Neural cell (in vitro differentiated cells): Measurements from ENCODE around the gene CCER1. TPM values are rescaled to one million over a fixed set of nuclear protein-coding genes. Genes with fewer than 3 reads are reported as not detected.

Source experiments
- H2AFZ ChIP-seq: fragments of 200-600, 300-800 bp; sonication (generic), shearing (Covaris generic); 2 replicates; pipeline ENCODE4 v1.6.0; 2014; ENCODE audit warnings: low read depth, mild to moderate bottlenecking, antibody characterized with exemption, low read length, moderate library complexity
- H3F3A ChIP-seq: fragments of 200-600 bp; shearing (Covaris generic); 2 replicates; pipeline ENCODE4 v1.6.1; 2016; ENCODE audit warnings: mild to moderate bottlenecking, moderate library complexity, mixed read lengths, antibody characterized with exemption, low read length; ENCODE audit not compliant: insufficient read depth, poor library complexity, severe bottlenecking
- H3K27ac ChIP-seq: fragments of 200-600, 300-800 bp; sonication (generic), shearing (Covaris generic); 2 replicates; pipeline ENCODE4 v1.5.1; 2014; ENCODE audit warnings: mild to moderate bottlenecking, low read length, moderate library complexity
- H3K27me3 ChIP-seq: fragments of 300-800, 200-600 bp; sonication (generic), shearing (Covaris generic); 2 replicates; pipeline ENCODE4 v1.6.0; 2014; ENCODE audit warnings: mild to moderate bottlenecking, low read depth, low read length, moderate library complexity; ENCODE audit not compliant: insufficient read depth
- H3K36me3 ChIP-seq: fragments of 300-800, 200-600 bp; sonication (generic), shearing (Covaris generic); 2 replicates; pipeline ENCODE4 v1.5.1; 2014; ENCODE audit warnings: mild to moderate bottlenecking, antibody characterized with exemption, low read length, moderate library complexity; ENCODE audit not compliant: insufficient read depth
- H3K4me2 ChIP-seq: fragments of 300-800, 200-600 bp; sonication (generic), shearing (Covaris generic); 2 replicates; pipeline ENCODE4 v1.6.0; 2014; ENCODE audit warnings: mild to moderate bottlenecking, low read length
- H3K4me3 ChIP-seq: fragments of 300-800, 200-600 bp; sonication (generic), shearing (Covaris generic); 2 replicates; pipeline ENCODE4 v1.5.1; 2014; ENCODE audit warnings: mild to moderate bottlenecking, low read length, moderate library complexity
- H3K79me2 ChIP-seq: fragments of 200-600 bp; shearing (Covaris generic); replicated peaks from 2 replicates; pipeline ENCODE4 v1.6.0; 2014; ENCODE audit warnings: mild to moderate bottlenecking, low read length, moderate library complexity; ENCODE audit not compliant: insufficient read depth
- H3K9ac ChIP-seq: fragments of 300-800, 200-600 bp; sonication (generic), shearing (Covaris generic); 2 replicates; pipeline ENCODE4 v1.6.1; 2016; ENCODE audit warnings: mild to moderate bottlenecking, low read length, mixed read lengths
- H3K9me2 ChIP-seq: fragments of 200-600 bp; shearing (Covaris generic); 2 replicates; pipeline ENCODE4 v1.6.1; 2016; ENCODE audit warnings: mild to moderate bottlenecking, low read length, mixed read lengths; ENCODE audit not compliant: insufficient read depth
- H3K9me3 ChIP-seq: fragments of 200-600, 300-800 bp; sonication (generic), shearing (Covaris generic); 2 replicates; pipeline ENCODE4 v1.6.1; 2016; ENCODE audit warnings: mild to moderate bottlenecking, mixed run types, low read length, moderate library complexity, mixed read lengths
- H4K20me1 ChIP-seq: fragments of 200-600 bp; shearing (Covaris generic); 2 replicates; pipeline ENCODE4 v1.6.1; 2016; ENCODE audit warnings: mild to moderate bottlenecking, mixed run types; ENCODE audit not compliant: insufficient read depth
- EP300 ChIP-seq: fragments of 450-650 bp; conservative IDR thresholded peaks from 2 replicates; pipeline ENCODE4 v1.6.1; 2014; ENCODE audit warnings: antibody characterized with exemption, mild to moderate bottlenecking, moderate library complexity; ENCODE audit not compliant: poor library complexity, severe bottlenecking
- EZH2 ChIP-seq: fragments of 200-600, 300-800 bp; shearing (Covaris generic), sonication (generic); IDR thresholded peaks from 2 replicates; pipeline ENCODE4 v1.6.1; 2014; ENCODE audit warnings: antibody characterized with exemption, low read length, borderline replicate concordance, mild to moderate bottlenecking; ENCODE audit not compliant: insufficient read depth, poor library complexity, severe bottlenecking
- MXI1 ChIP-seq: fragments of 450-650 bp; conservative IDR thresholded peaks from 2 replicates; pipeline ENCODE4 v1.6.1; 2014; ENCODE audit warnings: antibody characterized with exemption, mild to moderate bottlenecking; ENCODE audit not compliant: poor library complexity, severe bottlenecking
- POLR2AphosphoS5 ChIP-seq: IDR thresholded peaks from 2 replicates; pipeline ENCODE4 v1.6.1; 2012
- RAD21 ChIP-seq: fragments of 450-650 bp; conservative IDR thresholded peaks from 2 replicates; pipeline ENCODE4 v1.6.1; 2014; ENCODE audit warnings: antibody characterized with exemption, mild to moderate bottlenecking, moderate library complexity
- SMC3 ChIP-seq: fragments of 450-650 bp; conservative IDR thresholded peaks from 2 replicates; pipeline ENCODE4 v1.6.1; 2014; ENCODE audit warnings: antibody characterized with exemption, mild to moderate bottlenecking, moderate library complexity; ENCODE audit not compliant: poor library complexity
- TAF1 ChIP-seq: IDR thresholded peaks from 2 replicates; pipeline ENCODE4 v1.6.1; 2012; ENCODE audit warnings: low read depth
- polyA plus RNA-seq: library from polyadenylated mRNA; depleted of rRNA; stranded (reverse); fragments of >200 nt; gene quantifications from 2 replicates; pipeline ENCODE4 v1.2.3, GENCODE V29; 2014
- TF ChIP-seq, protein P1 (sequence below): fragments of 450-650 bp; IDR thresholded peaks from 2 replicates; pipeline ENCODE4 v1.5.1; 2014; ENCODE audit warnings: antibody characterized with exemption, mild to moderate bottlenecking, moderate library complexity; ENCODE audit not compliant: poor library complexity, severe bottlenecking
- TF ChIP-seq, protein P2 (sequence below): IDR thresholded peaks from 2 replicates; pipeline ENCODE4 v1.6.1; 2012; ENCODE audit warnings: borderline replicate concordance

CCER1 gene
- polyA plus RNA-seq, 1 donor from 2014 or later = not detected

DNA sequence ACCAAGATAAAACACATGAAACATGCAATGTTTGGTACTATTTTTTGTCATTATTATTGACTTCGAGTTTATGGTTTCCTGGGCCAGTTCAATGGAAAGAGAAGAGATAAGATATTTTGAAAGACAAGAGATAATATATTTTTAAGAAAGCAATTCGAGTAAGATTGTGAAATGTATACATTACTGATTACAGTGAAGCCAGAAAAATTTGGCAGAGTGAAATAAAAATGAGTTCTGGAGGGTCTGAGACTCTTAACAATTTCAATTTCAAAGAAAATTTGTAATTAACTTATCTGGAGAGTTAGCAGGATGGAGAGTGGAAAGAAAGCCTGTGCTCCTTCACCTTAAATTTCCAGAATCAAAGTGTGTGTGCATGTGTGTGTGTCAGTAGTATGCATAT lies 17.3 kb downstream of the CCER1 start:
- Histone ChIP-seq H3K4me2 (no peak overlapping the region), H3K79me2 (no peaks in the 10 kb centered on the region), H4K20me1 (no peaks in the 10 kb centered on the region), H3K4me3 (no peak overlapping the region), H3K9ac (no peak overlapping the region), H3K9me3 (no peaks in the 10 kb centered on the region), H3K27ac (no peak overlapping the region), H2AFZ (no peak overlapping the region), H3K27me3 (no peaks in the 10 kb centered on the region), H3K9me2 (no peaks in the 10 kb centered on the region), H3K36me3 (no peaks in the 10 kb centered on the region), H3F3A (no peaks in the 10 kb centered on the region)
- TF ChIP-seq EZH2 = no peak
- no peak for TF ChIP-seq EP300
- no peak for TF ChIP-seq TAF1
- TF ChIP-seq POLR2AphosphoS5 = no peak
- TF ChIP-seq, protein P1, sequence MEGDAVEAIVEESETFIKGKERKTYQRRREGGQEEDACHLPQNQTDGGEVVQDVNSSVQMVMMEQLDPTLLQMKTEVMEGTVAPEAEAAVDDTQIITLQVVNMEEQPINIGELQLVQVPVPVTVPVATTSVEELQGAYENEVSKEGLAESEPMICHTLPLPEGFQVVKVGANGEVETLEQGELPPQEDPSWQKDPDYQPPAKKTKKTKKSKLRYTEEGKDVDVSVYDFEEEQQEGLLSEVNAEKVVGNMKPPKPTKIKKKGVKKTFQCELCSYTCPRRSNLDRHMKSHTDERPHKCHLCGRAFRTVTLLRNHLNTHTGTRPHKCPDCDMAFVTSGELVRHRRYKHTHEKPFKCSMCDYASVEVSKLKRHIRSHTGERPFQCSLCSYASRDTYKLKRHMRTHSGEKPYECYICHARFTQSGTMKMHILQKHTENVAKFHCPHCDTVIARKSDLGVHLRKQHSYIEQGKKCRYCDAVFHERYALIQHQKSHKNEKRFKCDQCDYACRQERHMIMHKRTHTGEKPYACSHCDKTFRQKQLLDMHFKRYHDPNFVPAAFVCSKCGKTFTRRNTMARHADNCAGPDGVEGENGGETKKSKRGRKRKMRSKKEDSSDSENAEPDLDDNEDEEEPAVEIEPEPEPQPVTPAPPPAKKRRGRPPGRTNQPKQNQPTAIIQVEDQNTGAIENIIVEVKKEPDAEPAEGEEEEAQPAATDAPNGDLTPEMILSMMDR = no peak
- TF ChIP-seq MXI1 = no peak
- TF ChIP-seq, protein P2, sequence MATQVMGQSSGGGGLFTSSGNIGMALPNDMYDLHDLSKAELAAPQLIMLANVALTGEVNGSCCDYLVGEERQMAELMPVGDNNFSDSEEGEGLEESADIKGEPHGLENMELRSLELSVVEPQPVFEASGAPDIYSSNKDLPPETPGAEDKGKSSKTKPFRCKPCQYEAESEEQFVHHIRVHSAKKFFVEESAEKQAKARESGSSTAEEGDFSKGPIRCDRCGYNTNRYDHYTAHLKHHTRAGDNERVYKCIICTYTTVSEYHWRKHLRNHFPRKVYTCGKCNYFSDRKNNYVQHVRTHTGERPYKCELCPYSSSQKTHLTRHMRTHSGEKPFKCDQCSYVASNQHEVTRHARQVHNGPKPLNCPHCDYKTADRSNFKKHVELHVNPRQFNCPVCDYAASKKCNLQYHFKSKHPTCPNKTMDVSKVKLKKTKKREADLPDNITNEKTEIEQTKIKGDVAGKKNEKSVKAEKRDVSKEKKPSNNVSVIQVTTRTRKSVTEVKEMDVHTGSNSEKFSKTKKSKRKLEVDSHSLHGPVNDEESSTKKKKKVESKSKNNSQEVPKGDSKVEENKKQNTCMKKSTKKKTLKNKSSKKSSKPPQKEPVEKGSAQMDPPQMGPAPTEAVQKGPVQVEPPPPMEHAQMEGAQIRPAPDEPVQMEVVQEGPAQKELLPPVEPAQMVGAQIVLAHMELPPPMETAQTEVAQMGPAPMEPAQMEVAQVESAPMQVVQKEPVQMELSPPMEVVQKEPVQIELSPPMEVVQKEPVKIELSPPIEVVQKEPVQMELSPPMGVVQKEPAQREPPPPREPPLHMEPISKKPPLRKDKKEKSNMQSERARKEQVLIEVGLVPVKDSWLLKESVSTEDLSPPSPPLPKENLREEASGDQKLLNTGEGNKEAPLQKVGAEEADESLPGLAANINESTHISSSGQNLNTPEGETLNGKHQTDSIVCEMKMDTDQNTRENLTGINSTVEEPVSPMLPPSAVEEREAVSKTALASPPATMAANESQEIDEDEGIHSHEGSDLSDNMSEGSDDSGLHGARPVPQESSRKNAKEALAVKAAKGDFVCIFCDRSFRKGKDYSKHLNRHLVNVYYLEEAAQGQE = no peak
- no peak for TF ChIP-seq SMC3
- TF ChIP-seq RAD21 = no peak

DNA sequence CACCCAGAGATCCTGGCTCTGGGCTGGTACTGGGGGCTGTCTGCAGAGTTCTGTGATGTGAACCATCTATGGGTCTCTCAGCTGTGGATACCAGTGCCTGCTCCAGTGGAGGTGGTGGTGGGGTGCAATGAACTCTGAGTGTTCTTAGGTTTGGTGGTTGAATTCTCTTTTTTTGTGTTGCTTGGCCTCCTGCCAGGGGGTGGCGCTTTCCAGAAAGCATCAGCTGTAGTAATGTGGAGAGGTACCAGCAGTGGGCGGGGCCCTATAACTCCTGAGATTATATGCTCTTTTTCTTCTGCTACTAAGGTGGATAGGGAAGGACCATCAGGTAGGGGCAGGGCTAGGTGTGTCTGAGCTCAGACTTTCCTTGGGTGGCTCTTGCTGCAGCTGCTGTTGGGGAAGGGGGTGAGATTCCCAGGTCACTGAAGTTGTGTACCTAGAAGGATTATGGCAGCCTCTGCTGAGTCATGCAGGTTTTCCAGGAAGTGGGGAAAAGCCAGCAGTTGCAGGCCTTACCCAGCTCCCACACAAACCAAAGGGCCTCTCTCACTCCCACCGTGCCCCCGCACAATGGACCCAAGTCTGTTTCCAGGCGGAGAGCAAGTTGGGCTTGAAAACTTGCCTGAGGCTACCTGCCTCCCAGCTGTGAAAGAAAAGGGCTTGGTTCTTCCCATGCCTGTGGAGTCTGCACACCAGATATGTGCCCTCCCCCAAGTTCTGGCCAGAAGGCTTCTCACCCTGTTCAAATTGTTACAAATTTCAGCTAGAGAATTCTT lies 18.6 kb downstream of the CCER1 start:
- Histone ChIP-seq H2AFZ (no peak overlapping the region), H4K20me1 (no peaks in the 10 kb centered on the region), H3K9me3 (no peaks in the 10 kb centered on the region), H3K9ac (no peak overlapping the region), H3K4me2 (no peak overlapping the region), H3K79me2 (no peaks in the 10 kb centered on the region), H3K27ac (no peak overlapping the region), H3K36me3 (no peaks in the 10 kb centered on the region), H3K9me2 (no peaks in the 10 kb centered on the region), H3K27me3 (no peaks in the 10 kb centered on the region), H3F3A (no peaks in the 10 kb centered on the region), H3K4me3 (no peak overlapping the region)
- TF ChIP-seq EP300 (no peak), RAD21 (no peak), POLR2AphosphoS5 (no peak), TAF1 (no peak), MXI1 (no peak), SMC3 (no peak), EZH2 (no peak)
- TF ChIP-seq, protein P1 = no peak
- TF ChIP-seq, protein P2 = no peak
